ENCODE measurements around the gene FHOD3.

The FHOD3 gene

GRCh38 chr18:36819621-36820020 is 522.1 kb downstream of the FHOD3 start:
- no peak overlapping the region for H3K4me3 ChIP-seq (ENCODE audit: low read depth, low read length)
- no peak for DNase-seq (ENCODE audit: low read depth)
- TF ChIP-seq, protein P1, sequence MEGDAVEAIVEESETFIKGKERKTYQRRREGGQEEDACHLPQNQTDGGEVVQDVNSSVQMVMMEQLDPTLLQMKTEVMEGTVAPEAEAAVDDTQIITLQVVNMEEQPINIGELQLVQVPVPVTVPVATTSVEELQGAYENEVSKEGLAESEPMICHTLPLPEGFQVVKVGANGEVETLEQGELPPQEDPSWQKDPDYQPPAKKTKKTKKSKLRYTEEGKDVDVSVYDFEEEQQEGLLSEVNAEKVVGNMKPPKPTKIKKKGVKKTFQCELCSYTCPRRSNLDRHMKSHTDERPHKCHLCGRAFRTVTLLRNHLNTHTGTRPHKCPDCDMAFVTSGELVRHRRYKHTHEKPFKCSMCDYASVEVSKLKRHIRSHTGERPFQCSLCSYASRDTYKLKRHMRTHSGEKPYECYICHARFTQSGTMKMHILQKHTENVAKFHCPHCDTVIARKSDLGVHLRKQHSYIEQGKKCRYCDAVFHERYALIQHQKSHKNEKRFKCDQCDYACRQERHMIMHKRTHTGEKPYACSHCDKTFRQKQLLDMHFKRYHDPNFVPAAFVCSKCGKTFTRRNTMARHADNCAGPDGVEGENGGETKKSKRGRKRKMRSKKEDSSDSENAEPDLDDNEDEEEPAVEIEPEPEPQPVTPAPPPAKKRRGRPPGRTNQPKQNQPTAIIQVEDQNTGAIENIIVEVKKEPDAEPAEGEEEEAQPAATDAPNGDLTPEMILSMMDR (IDR thresholded peaks at IDR 0.05; ENCODE audit: control insufficient read depth, extremely low read depth, insufficient read depth) = no peak

DNA sequence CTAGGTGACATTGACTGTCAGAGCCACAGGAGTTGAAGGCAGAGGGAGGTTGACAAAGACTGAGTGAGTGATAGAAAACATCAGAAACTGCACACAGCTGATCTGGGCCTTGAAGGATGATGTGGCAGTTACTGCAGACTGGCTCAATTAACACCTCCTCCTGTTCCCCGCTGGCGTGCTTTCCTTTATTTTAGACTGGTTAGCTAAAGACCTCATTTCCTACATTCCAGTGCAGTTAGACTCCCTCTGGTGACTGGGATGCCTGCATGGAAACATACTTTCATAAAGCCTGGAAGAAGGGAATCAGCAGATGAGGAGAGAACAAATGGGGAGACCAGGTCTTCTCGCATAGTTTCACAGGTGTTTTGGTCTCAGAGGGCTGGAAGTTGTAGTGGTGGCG is 524.2 kb downstream of the FHOD3 start:
- TF ChIP-seq, protein P1 (IDR thresholded peaks at IDR 0.05; ENCODE audit: control insufficient read depth, extremely low read depth, insufficient read depth) = no peak
- H3K4me3 ChIP-seq (ENCODE audit: low read depth, low read length) = no peak overlapping the region
- no peak for DNase-seq (ENCODE audit: low read depth)

GRCh38 chr18:36825526-36825925 is 528.0 kb downstream of the FHOD3 start:
- TF ChIP-seq, protein P1 (IDR thresholded peaks at IDR 0.05; ENCODE audit: control insufficient read depth, extremely low read depth, insufficient read depth) = no peak
- no peak overlapping the region for H3K4me3 ChIP-seq (ENCODE audit: low read depth, low read length)
- DNase-seq (ENCODE audit: low read depth) = no peak

DNA sequence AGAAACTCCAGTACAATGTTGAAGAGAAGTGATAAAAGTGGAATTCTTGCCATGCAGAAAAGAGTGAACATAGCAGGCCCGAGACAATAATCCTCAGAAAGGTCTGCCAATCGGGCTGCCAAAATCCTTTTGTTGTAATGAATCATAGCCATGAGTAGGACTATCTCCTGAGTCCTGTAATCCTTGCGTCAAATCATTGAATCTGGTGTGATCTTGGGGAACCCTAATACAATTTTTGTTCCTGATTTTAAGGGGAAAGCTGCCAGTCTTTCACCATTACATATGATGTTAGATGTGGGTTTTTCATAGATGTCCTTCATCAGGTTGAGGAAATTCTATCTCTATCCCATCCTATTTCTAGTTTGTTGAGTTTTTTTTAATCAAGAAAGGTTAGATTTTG is 529.0 kb downstream of the FHOD3 start:
- no peak for DNase-seq (ENCODE audit: low read depth)
- TF ChIP-seq, protein P1 (IDR thresholded peaks at IDR 0.05; ENCODE audit: control insufficient read depth, extremely low read depth, insufficient read depth) = no peak
- no peak overlapping the region for H3K4me3 ChIP-seq (ENCODE audit: low read depth, low read length)

DNA sequence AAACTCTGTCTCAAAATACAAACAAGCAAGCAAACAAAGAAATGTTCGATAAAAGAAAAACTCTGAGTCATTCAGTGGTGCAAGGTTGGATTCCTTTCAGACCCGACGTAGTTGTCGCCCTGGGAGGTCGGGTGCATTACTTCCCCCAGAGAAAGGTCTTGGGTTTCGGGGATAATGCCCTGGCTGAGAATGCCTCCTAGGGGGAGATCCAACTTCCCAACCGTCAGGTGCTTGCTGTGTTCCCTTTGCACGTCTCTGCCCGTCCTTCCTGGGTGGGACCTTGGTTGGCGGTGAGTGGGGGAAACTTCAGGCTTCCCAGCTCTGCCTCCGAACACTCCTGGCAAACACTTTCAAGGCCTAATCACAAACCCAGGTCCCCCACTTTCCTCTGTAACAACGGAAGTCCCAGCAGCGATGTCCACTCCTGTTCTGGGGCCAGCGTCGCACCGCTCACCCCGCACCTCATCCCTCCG is 530.7 kb downstream of the FHOD3 start:
- TF ChIP-seq, protein P1 (IDR thresholded peaks at IDR 0.05; ENCODE audit: control insufficient read depth, extremely low read depth, insufficient read depth) = no peak
- no peak for DNase-seq (ENCODE audit: low read depth)
- H3K4me3 ChIP-seq (ENCODE audit: low read depth, low read length) = peak overlapping the region; percentile 95

DNA sequence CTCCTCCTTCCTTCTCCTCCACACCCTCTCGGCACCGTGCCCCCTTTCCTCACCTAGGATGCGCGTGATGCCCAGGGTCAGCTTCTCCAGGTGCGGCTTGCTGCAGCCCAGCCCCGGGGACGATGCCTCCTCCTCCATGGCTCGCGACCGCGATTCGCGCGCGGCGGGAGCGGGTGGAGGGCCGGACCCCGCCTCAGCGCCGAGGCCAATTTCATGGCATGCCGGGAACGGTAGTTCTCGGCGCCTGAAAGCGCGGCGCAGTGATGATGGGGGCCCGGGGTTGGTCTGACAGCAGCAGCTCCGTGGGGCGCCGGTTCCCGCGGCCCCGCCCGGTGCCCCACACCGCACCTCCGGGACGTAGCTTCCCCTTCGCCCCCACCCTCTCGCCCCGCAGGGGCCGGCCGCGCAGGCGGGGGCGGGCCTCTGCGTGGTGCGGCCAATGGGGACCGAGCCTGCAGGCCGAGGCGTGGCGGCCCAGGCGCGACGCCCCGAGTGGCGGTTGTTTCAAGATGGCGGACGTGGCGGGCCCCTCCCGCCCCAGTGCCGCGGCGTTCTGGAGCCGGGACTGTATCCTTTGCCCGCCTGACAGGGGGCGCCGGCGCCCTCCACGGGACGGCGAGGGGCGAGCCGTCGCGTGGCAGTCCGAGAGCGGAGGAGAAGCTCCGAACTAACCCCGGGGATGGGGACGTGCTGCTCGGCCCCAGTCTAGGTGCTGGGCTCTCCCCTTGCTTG is 531.3 kb downstream of the FHOD3 start, which contains the start of the genes KIAA1328 and TPGS2:
TSS of gene KIAA1328 (plus strand) at position 498 of the 732 bp plus-strand sequence. CDS start at position 510, 12 bp downstream.
TSS of gene TPGS2 (minus strand) at position 373 of the 732 bp plus-strand sequence. CDS start at position 138, 235 bp downstream.
- H3K4me3 ChIP-seq (ENCODE audit: low read depth, low read length) = peak within 1 kb of the TSS; percentile 95
- TF ChIP-seq, protein P1 (IDR thresholded peaks at IDR 0.05; ENCODE audit: control insufficient read depth, extremely low read depth, insufficient read depth) = peak; percentile 55
- peak; percentile 38 for DNase-seq (ENCODE audit: low read depth)

Measured in LNCaP clone FGC (cell line).